LNCaP clone FGC (cell line): ENCODE measurements around the gene SH3TC2.

ENCODE experiments used
- DNase-seq: peaks from one replicate; pipeline ENCODE4 v3.0.0-alpha.2; 2011; ENCODE audit warnings: low read depth
- H3K4me3 ChIP-seq: 2 replicates; pipeline ENCODE4 v1.5.1; 2011; ENCODE audit warnings: mild to moderate bottlenecking, low read depth, low read length, control low read depth
- CTCF ChIP-seq: IDR thresholded peaks from 2 replicates; pipeline ENCODE4 v1.5.1; 2012; ENCODE audit warnings: mild to moderate bottlenecking; ENCODE audit not compliant: control insufficient read depth, insufficient read depth; ENCODE audit errors: extremely low read depth

Gene SH3TC2

GRCh38 chr5:148979083-148979723, 83.7 kb downstream of the SH3TC2 start:
- TF ChIP-seq CTCF, result no peak
- H3K4me3 ChIP-seq, result no peak overlapping the region
- no peak for DNase-seq

DNA sequence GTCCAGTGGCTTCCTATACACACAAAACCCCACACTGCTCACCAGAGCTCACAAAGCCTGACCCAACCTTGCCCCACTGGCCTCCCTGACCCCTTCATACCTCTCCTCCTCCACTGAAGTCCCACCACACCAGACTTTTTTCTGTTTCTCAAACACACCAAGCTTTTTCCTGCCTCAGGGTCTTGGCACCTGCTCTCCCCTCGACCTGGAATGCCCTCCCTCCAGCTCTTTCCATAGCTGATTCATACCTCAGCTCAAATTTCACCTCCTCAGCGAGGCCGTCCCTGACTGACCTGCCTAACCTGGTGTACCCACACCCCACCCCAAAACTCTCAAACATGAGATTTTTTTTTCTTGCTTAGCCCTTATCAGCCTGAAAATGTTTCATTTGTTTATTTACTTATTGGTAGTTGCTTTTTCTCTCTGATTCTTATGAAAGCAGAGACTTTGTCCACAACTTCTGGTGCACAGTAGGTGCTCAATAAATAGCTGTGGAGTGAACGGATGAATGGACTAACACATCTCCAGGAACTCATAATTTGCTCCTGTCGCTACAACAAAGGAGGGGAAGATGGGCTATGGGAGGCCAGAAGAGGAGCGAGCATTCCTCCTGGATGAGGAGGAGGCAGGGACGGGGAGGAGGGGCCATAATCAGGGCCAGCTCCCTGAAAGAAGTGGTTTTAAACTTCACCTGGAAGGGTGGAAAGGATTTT, 84.3 kb downstream of the SH3TC2 start:
- no peak for DNase-seq
- H3K4me3 ChIP-seq, result no peak overlapping the region
- TF ChIP-seq CTCF, result no peak

DNA sequence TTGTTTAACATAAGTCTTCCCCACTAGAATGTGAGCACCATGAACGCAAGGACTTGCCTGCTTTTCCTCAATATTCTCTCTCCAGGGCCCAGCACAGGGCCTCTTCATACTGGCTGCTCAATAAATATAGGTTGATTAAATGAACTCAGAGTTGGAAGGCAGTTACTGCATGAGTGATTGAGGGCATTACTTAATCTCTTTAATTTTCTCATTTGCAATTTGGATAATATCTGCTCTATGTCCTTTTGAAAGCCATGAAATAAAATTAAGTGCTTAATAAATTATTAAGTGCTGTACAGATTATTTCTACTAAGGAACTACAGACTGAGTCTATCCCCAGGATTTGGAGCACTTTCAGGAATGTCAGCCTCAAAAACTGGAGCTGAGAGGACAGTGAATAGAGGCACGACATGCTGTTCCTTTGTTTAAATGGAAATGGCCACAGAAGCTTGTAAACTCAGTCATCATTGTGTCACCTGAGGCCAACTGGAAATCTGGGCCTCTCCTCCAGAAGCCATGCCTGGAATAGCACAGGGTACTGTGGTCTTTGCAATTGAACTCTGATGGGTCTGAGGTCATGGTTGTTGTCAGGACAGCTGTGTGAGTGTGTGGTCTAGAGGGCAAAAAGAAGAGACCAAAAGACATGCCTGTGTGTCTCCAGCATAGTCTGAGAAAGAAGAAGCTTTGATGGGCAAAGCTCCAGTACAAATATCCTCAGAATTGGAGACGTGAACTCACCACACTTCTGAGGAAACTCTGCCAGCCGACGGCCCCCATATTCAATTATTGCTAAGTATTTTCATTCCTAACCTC, 86.1 kb downstream of the SH3TC2 start:
- no peak for TF ChIP-seq CTCF
- no peak for DNase-seq
- no peak overlapping the region for H3K4me3 ChIP-seq

DNA sequence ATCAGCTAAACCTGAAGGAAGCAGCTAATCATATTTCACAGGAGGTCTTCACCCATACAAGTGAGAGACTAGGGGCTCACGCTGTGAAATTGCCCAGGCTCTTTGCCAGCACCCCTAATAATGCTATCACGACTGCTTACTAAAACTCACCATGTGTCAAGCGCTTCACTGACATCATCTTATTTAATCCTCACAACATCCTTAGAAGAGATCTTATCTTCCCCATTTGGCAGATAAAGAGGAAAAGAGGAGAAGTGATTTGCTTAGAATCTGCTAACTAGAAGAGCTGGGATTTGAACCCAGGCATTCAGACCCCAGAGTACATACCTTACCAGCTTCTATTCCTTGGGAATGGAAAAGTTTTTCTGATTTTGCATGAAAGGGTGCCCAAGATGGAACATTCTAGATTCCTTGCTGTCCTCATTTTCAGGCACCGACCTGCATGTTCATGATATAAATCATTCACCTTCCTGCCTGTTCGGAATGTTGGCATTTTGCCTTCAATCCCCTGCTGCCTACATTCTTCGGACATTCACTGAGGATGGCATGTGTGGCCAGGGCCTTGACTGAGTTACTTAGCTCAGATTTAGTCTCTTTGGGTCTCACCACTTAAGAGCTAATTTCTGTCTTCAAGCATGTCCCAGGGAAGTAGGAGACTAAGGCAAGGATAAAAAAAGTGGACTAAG, 88.1 kb downstream of the SH3TC2 start:
- TF ChIP-seq CTCF, result no peak
- no peak for DNase-seq
- H3K4me3 ChIP-seq, result no peak overlapping the region

DNA sequence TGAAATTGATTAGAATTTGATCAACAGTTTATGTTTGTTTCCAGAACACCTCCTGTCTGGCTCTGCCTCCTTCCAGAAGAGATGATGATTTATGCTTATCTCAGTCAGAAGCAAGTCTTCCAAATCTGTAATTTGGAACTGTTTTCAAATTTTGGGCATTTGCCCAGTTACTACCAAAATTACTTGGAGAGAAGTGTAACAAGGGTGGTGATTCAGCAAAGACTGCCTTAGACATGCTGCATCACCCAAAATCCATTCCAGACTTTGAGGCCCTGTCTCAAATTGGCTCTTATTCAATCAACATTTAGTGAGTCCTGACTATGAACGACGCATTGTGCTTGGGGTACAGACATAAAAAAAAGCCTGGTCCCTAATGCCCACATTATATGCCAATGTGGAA, 89.4 kb downstream of the SH3TC2 start:
- TF ChIP-seq CTCF, result no peak
- H3K4me3 ChIP-seq, result no peak overlapping the region
- no peak for DNase-seq

GRCh38 chr5:148972974-148973374, 89.9 kb downstream of the SH3TC2 start:
- no peak for TF ChIP-seq CTCF
- no peak overlapping the region for H3K4me3 ChIP-seq
- no peak for DNase-seq
